Naive thymus-derived CD4-positive, alpha-beta T cell (primary cell): ENCODE measurements around the gene NAT8L. TPM values are rescaled to one million over a fixed set of nuclear protein-coding genes. Genes with fewer than 3 reads are reported as not detected.

Experiments
- ATAC-seq: fragments of 150-1000 bp; cut with Tn5 transposase; 2 replicates; pipeline ENCODE4 v1.10.0; 2021; ENCODE audit warnings: mild to moderate bottlenecking, moderate library complexity
- CTCF ChIA-PET: fragments of 350-600 bp; sonication (Branson Sonifier 250); formaldehyde crosslinking; loops from one replicate; lab custom pipeline; 2021; ENCODE audit warnings: antibody characterized with exemption; lab: Charles Lee
- POLR2A ChIA-PET: fragments of 350-600 bp; sonication (Branson Sonifier 250); formaldehyde crosslinking; loops from one replicate; lab custom pipeline; 2021; ENCODE audit warnings: antibody characterized with exemption, inconsistent platforms; lab: Charles Lee
- DNase-seq, 9 donors: peaks; one replicate each; pipeline versions ENCODE4 v3.0.0 to v3.0.0-alpha.2; 2020 to 2022; ENCODE audit warnings: mixed read lengths in 1 of 9
- H3K27ac ChIP-seq: one replicate; pipeline ENCODE4 v1.7.0; 2013; ENCODE audit warnings: mild to moderate bottlenecking, low read depth, low read length, moderate library complexity
- H3K27me3 ChIP-seq, 2 donors: one replicate each; pipeline ENCODE4 v1.7.0; 2013; ENCODE audit warnings: low read length in 2 of 2, mild to moderate bottlenecking in 2 of 2, moderate library complexity in 2 of 2; ENCODE audit not compliant: control insufficient read depth in 2 of 2, insufficient read depth in 2 of 2
- H3K36me3 ChIP-seq, 3 experiments: 1 replicate in 2 of 3; 2 replicates in 1 of 3; pipeline ENCODE4 v1.7.0; 2013; ENCODE audit warnings: low read length in 3 of 3, mild to moderate bottlenecking in 3 of 3, moderate library complexity in 1 of 3; ENCODE audit not compliant: insufficient read depth in 3 of 3, control insufficient read depth in 2 of 3
- H3K4me1 ChIP-seq, 2 donors: one replicate each; pipeline ENCODE4 v1.7.0; 2013; ENCODE audit warnings: low read length in 2 of 2, mild to moderate bottlenecking in 2 of 2, moderate library complexity in 1 of 2; ENCODE audit not compliant: control insufficient read depth in 2 of 2, insufficient read depth in 2 of 2
- H3K4me3 ChIP-seq: 2 replicates; pipeline ENCODE4 v1.7.0; 2013; ENCODE audit warnings: mild to moderate bottlenecking, low read length
- H3K9me3 ChIP-seq, 3 experiments: 1 replicate in 2 of 3; 2 replicates in 1 of 3; pipeline ENCODE4 v1.7.0; 2013; ENCODE audit warnings: low read length in 3 of 3; ENCODE audit not compliant: control insufficient read depth in 2 of 3
- H3K27ac Mint-ChIP-seq, 9 donors: one replicate each; pipeline ENCODE4 v1.8.0; 2020 to 2022; ENCODE audit warnings: mixed read lengths in 9 of 9, mild to moderate bottlenecking in 8 of 9, moderate library complexity in 5 of 9, inconsistent platforms in 2 of 9
- H3K27me3 Mint-ChIP-seq, 5 donors: one replicate each; pipeline ENCODE4 v1.8.0; 2021 to 2022; ENCODE audit warnings: mixed read lengths in 5 of 5, mild to moderate bottlenecking in 1 of 5
- H3K36me3 Mint-ChIP-seq, 5 donors: one replicate each; pipeline ENCODE4 v1.8.0; 2020 to 2022; ENCODE audit warnings: mixed read lengths in 5 of 5, mild to moderate bottlenecking in 3 of 5, inconsistent platforms in 1 of 5
- H3K4me1 Mint-ChIP-seq, 7 donors: one replicate each; pipeline ENCODE4 v1.8.0; 2020 to 2022; ENCODE audit warnings: mixed read lengths in 7 of 7, mild to moderate bottlenecking in 3 of 7, inconsistent platforms in 1 of 7
- H3K4me3 Mint-ChIP-seq, 10 donors: one replicate each; pipeline ENCODE4 v1.8.0; 2020 to 2022; ENCODE audit warnings: mild to moderate bottlenecking in 10 of 10, mixed read lengths in 10 of 10, moderate library complexity in 6 of 10, inconsistent platforms in 2 of 10
- H3K9me3 Mint-ChIP-seq, 11 donors: one replicate each; pipeline ENCODE4 v1.8.0; 2020 to 2022; ENCODE audit warnings: mixed read lengths in 11 of 11, mild to moderate bottlenecking in 4 of 11, inconsistent platforms in 1 of 11, moderate library complexity in 1 of 11
- intact Hi-C, 2 donors: fragments of 100-400 bp; cut with micrococcal nuclease; formaldehyde crosslinking; loops; one replicate each; pipeline ENCODE4 v1.15.1; 2023
- polyA plus RNA-seq, 2 donors: library from polyadenylated mRNA; unstranded; fragments of 300-500 nt; fragmentation: Illumina TruSeq; gene quantifications; one replicate each; pipeline ENCODE4 v1.2.3, GENCODE V29; 2021
- total RNA-seq, 6 experiments: library from RNA in 5 of 6; stranded (reverse) in 5 of 6; gene quantifications; 1 replicate in 5 of 6; 2 replicates in 1 of 6; pipeline ENCODE4 v1.2.3 and lab custom pipeline; 2021 to 2026

NAT8L gene
- total and polyA plus RNA-seq, 7 experiments from 2014 or later = 0.11 to 7.2 (median 0.24) TPM; not detected in 4

DNA sequence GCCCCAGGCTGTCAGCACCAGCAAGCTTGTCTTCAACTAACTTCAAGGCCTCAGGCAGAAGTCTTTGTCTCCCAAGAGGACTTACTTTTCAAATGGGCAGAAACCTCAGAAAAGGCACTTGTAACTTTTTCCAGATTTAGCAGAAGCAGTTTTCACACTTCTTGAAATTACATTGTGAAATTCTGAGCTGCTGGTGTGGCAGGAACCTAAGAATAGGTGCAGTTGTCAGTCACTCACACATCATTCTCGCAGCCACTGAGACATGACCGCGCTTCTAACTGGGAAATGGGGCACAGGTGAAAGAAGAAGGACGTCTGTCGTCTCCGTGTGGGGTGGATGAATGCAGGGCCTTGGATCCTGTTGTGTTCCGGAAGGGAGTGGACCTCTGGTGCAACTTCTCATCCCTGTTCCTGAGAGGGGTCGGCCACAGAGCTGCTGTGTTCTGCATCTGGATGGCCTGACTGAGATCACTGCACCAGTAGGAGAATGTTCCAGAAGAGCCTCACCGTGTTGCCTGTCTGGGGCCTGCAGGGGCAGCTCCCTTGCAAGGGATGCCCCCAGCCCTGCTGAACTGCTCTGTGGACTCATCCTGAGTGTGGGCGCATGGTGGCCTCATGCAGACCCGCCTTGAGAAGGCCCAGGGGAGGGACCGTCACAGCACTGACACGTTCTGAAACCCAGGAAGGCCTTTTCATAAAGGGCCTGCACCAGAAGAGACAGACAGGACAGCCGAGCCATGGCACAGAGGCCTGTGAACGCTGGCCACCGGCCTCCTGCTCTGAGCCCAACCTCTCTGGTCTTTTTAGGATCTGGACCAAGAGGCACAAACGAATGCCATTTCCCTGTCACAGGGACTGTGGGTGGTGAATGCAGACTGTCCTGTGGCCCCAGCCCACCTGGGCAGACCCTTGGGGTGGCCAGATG lies 18.7 kb downstream of the NAT8L start:
- ChIA-PET CTCF (no interaction called here), POLR2A (no interaction called here)
- Histone ChIP-seq H3K27me3 (no peaks in the 10 kb centered on the region), H3K9me3 (no peaks in the 10 kb centered on the region), H3K4me1 (no peaks in the 10 kb centered on the region), H3K4me3 (no peak overlapping the region), H3K36me3 (no peaks in the 10 kb centered on the region), H3K27ac (no peak overlapping the region)
- ATAC-seq = no peak
- Mint-ChIP-seq H3K27ac (no peak overlapping the region), H3K27me3 (no peaks in the 10 kb centered on the region), H3K36me3 (no peaks in the 10 kb centered on the region), H3K4me3 (no peak overlapping the region), H3K4me1 (no peaks in the 10 kb centered on the region), H3K9me3 (no peaks in the 10 kb centered on the region)
- DNase-seq = no peak
- intact Hi-C loops = no loop called here

DNA sequence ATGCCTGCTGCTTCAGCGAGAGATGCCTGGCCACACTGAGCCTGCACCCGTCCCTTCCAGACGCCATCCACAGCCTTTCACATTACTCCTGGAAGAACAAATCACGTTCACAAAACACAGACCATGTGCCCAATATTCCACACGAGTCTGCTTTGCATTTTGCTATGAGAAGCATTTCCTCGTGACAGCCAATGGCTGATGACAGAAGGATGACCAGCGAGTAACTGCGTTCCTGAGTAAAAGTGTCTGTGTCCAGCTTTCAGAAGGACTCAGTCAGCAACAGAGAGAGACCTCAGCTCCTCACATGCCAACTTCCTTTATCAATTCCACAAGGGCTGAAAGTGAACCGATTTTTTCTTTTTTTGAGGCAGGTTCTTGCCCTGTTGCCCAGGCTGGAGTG lies 19.5 kb downstream of the NAT8L start:
- Mint-ChIP-seq H3K4me3 (no peak overlapping the region), H3K36me3 (no peaks in the 10 kb centered on the region), H3K27ac (peak overlapping the region in 1 of 9 donors; percentile 17), H3K27me3 (no peaks in the 10 kb centered on the region), H3K4me1 (no peaks in the 10 kb centered on the region), H3K9me3 (no peaks in the 10 kb centered on the region)
- Histone ChIP-seq H3K27ac (no peak overlapping the region), H3K4me1 (no peaks in the 10 kb centered on the region), H3K36me3 (no peaks in the 10 kb centered on the region), H3K9me3 (no peaks in the 10 kb centered on the region), H3K4me3 (no peak overlapping the region), H3K27me3 (no peaks in the 10 kb centered on the region)
- ChIA-PET POLR2A (no interaction called here), CTCF (no interaction called here)
- ATAC-seq (no peak), DNase-seq (peak in 1 of 9 donors; percentile 6)
- intact Hi-C loops = no loop called here

DNA sequence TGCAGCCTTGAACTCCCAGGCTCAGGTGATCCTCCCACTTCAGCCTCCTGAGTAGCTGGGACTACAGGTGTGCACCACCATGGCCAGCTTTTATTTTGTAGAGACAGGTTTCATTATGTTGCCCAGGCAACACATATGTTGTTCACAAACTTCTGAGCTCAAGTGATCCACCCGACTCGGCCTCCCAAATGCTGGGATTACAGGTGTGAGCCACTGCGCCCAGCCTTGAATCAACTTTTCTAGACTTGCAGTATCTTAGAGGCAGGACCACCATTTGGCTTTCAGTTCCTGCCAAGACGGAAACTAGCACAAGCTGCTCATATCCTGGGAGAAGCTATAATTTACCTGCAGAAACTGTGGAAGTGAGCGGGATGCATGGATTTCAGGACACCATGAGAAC lies 19.9 kb downstream of the NAT8L start:
- no peaks in the 10 kb centered on the region for H3K36me3 ChIP-seq
- H3K9me3 ChIP-seq = no peaks in the 10 kb centered on the region
- Mint-ChIP-seq H3K4me1 (no peaks in the 10 kb centered on the region), H3K27ac (no peak overlapping the region), H3K36me3 (no peaks in the 10 kb centered on the region), H3K27me3 (no peaks in the 10 kb centered on the region), H3K4me3 (no peak overlapping the region), H3K9me3 (no peaks in the 10 kb centered on the region)
- no peak overlapping the region for H3K4me3 ChIP-seq
- POLR2A ChIA-PET = no interaction called here
- DNase-seq (peak in 1 of 9 donors; percentile 9), ATAC-seq (no peak)
- CTCF ChIA-PET = no interaction called here
- no peaks in the 10 kb centered on the region for H3K4me1 ChIP-seq
- intact Hi-C loops = no loop called here
- no peak overlapping the region for H3K27ac ChIP-seq
- H3K27me3 ChIP-seq = no peaks in the 10 kb centered on the region

DNA sequence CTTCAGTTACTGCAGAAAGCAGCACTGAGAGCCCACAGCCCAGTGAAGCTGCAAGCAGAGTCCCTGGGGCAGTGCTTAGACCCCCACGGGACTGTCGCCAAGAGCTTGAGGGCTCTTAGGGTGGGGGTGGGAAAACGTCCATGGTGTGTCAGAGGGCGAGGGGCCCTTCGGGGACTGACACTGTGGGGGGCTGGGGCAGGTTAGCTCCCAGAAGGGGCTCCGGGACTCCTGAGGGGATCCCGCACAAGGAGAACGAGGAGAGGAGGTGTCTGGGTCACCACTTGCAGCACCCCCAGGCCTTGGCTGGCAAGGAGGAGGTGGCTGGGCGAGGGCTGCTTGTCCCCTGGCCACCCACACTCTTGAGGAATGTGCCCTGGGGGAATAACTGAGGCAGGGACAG lies 20.8 kb downstream of the NAT8L start:
- no peaks in the 10 kb centered on the region for H3K9me3 Mint-ChIP-seq
- ChIA-PET CTCF (no interaction called here), POLR2A (no interaction called here)
- no peaks in the 10 kb centered on the region for H3K27me3 Mint-ChIP-seq
- no peak for ATAC-seq
- H3K27ac ChIP-seq = no peak overlapping the region
- H3K36me3 ChIP-seq = no peaks in the 10 kb centered on the region
- no peaks in the 10 kb centered on the region for H3K27me3 ChIP-seq
- H3K4me1 ChIP-seq = no peaks in the 10 kb centered on the region
- intact Hi-C loops = no loop called here
- no peak overlapping the region for H3K27ac Mint-ChIP-seq
- H3K4me1 Mint-ChIP-seq = no peaks in the 10 kb centered on the region
- no peaks in the 10 kb centered on the region for H3K36me3 Mint-ChIP-seq
- H3K4me3 ChIP-seq = no peak overlapping the region
- DNase-seq = peak in 2 of 9 donors; percentile 2 to 16
- H3K4me3 Mint-ChIP-seq = no peak overlapping the region
- no peaks in the 10 kb centered on the region for H3K9me3 ChIP-seq

DNA sequence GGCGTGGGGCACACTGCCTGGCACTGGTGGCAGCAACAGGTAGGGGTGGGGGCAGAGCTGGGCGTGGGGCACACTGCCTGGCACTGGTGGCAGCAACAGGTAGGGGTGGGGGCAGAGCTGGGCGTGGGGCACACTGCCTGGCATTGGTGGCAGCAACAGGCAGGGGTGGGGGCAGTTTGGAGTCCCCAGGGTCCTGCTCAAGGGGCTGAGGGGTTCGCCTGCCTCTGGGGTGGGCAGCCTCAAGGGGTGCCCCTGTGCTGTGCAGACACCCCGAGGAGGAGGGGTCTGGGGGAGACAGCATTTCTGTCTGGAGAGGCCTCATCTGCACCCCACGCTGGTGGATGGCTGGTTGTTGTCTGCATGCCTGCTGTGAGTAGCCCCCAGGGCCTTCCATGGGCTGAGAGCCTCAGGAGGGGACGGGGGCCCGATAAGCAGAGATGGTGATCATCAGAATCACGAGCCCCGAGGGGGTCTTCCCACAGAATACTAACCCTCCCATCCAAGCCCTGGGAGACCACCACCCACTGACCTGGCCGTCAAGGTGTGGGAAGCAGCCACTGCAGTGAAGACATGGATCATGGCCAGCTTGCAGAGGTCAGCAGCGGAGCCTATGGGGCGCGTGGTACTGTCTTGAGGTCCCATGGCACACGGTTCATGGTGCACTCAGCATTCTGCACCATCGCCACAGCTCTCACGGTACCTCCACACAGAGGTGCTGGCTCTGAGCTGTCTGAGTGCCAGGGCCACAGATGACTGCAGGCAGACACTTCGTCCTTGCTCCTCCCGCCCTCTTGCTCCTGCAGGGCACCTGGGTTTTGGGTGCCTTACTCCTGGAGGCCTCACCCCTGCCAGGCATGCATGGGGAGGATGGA lies 21.5 kb downstream of the NAT8L start:
- peak in 2 of 9 donors; percentile 2 to 17 for DNase-seq
- H3K4me1 Mint-ChIP-seq = no peaks in the 10 kb centered on the region

DNA sequence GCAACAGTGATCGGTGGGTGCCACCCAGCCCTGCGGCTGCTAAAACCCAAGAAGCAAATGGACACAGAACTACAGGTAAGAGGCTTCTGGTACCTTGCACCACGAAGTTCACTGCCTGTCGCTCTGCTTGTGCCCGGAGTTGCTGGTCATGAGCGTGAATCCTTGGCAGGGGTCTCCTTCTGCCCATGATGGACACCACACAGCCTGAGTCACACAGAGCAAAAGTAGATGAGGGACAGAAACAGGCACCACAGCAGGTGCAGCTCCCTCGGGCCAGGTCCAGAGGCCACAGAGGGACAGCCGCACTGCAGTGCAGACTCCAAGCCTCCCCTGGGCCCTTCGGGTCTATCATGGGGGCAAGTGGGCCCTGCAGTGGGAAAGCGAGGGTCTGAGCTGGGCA lies 22.4 kb downstream of the NAT8L start:
- H3K9me3 Mint-ChIP-seq = no peaks in the 10 kb centered on the region
- H3K4me3 Mint-ChIP-seq = no peak overlapping the region
- H3K4me1 ChIP-seq = no peaks in the 10 kb centered on the region
- no peaks in the 10 kb centered on the region for H3K27me3 ChIP-seq
- no peaks in the 10 kb centered on the region for H3K36me3 Mint-ChIP-seq
- peaks cover 0 to 4% (median 0%) of the 10 kb centered on the region in 5 donors for H3K27me3 Mint-ChIP-seq
- peak in 2 of 9 donors; percentile 0 to 10 for DNase-seq
- H3K36me3 ChIP-seq = no peaks in the 10 kb centered on the region
- no peak overlapping the region for H3K27ac Mint-ChIP-seq
- no peak overlapping the region for H3K4me3 ChIP-seq
- ATAC-seq = no peak
- ChIA-PET CTCF (no interaction called here), POLR2A (no interaction called here)
- H3K27ac ChIP-seq = no peak overlapping the region
- intact Hi-C loops = no loop called here
- H3K9me3 ChIP-seq = no peaks in the 10 kb centered on the region
- no peaks in the 10 kb centered on the region for H3K4me1 Mint-ChIP-seq

More for the DNA sequence above, 21.5 kb downstream of the NAT8L start:
- no peaks in the 10 kb centered on the region for H3K36me3 Mint-ChIP-seq
- intact Hi-C loops = no loop called here
- Histone ChIP-seq H3K36me3 (no peaks in the 10 kb centered on the region), H3K4me1 (no peaks in the 10 kb centered on the region), H3K4me3 (no peak overlapping the region), H3K27ac (no peak overlapping the region), H3K27me3 (no peaks in the 10 kb centered on the region), H3K9me3 (no peaks in the 10 kb centered on the region)
- H3K4me3 Mint-ChIP-seq = no peak overlapping the region
- ChIA-PET CTCF (no interaction called here), POLR2A (no interaction called here)
- no peak for ATAC-seq
- peaks cover 0 to 1% (median 0%) of the 10 kb centered on the region in 5 donors for H3K27me3 Mint-ChIP-seq
- no peaks in the 10 kb centered on the region for H3K9me3 Mint-ChIP-seq
- no peak overlapping the region for H3K27ac Mint-ChIP-seq
